Subcutaneous abdominal adipose tissue (tissue), 5 donors: ENCODE data around the gene STK17A.

Experiments
- H3K27ac ChIP-seq: one replicate; pipeline ENCODE4 v1.7.0; 2013; ENCODE audit warnings: low read depth, mild to moderate bottlenecking, inconsistent platforms, low read length, moderate library complexity
- H3K27me3 ChIP-seq, 5 donors: one replicate each; pipeline ENCODE4 v1.7.0; 2013; ENCODE audit warnings: low read length in 5 of 5, inconsistent platforms in 1 of 5; ENCODE audit not compliant: control insufficient read depth in 5 of 5, insufficient read depth in 4 of 5
- H3K36me3 ChIP-seq, 5 donors: one replicate each; pipeline ENCODE4 v1.7.0; 2013; ENCODE audit warnings: low read length in 5 of 5; ENCODE audit not compliant: control insufficient read depth in 5 of 5, insufficient read depth in 5 of 5
- H3K4me1 ChIP-seq, 5 donors: one replicate each; pipeline ENCODE4 v1.7.0; 2013; ENCODE audit warnings: low read length in 5 of 5, mild to moderate bottlenecking in 3 of 5, moderate library complexity in 1 of 5; ENCODE audit not compliant: control insufficient read depth in 5 of 5, insufficient read depth in 5 of 5
- H3K4me3 ChIP-seq, 5 donors: one replicate each; pipeline ENCODE4 v1.7.0; 2013; ENCODE audit warnings: low read length in 5 of 5, low read depth in 1 of 5
- H3K9ac ChIP-seq, 5 donors: one replicate each; pipeline ENCODE4 v1.7.0; 2013; ENCODE audit warnings: low read length in 5 of 5, mild to moderate bottlenecking in 4 of 5, moderate library complexity in 3 of 5
- H3K9me3 ChIP-seq, 5 donors: one replicate each; pipeline ENCODE4 v1.7.0; 2013; ENCODE audit warnings: low read length in 5 of 5; ENCODE audit not compliant: control insufficient read depth in 5 of 5
- donor health status: healthy.
- donor health status: healthy.
- donor health status: healthy.
- donor health status: healthy.
- donor health status: healthy.

STK17A gene

GRCh38 chr7:43640679-43641078 lies 57.8 kb downstream of the STK17A start:
- Histone ChIP-seq H3K4me1 (peaks cover 0 to 28% (median 3%) of the 10 kb centered on the region in 5 donors), H3K36me3 (peaks cover 14 to 39% (median 30%) of the 10 kb centered on the region in 5 donors), H3K9ac (no peak overlapping the region), H3K9me3 (no peaks in the 10 kb centered on the region), H3K27me3 (no peaks in the 10 kb centered on the region), H3K27ac (peak overlapping the region; percentile 39), H3K4me3 (no peak overlapping the region)

- H3K27me3 ChIP-seq, result no peaks in the 10 kb centered on the region
- no peak overlapping the region for H3K27ac ChIP-seq
These were observed 60.2 kb downstream of the STK17A start for GRCh38 chr7:43642897-43643630.

GRCh38 chr7:43643846-43644245 lies 60.9 kb downstream of the STK17A start:
- Histone ChIP-seq H3K36me3 (peaks cover 2 to 30% (median 19%) of the 10 kb centered on the region in 5 donors), H3K4me3 (no peak overlapping the region), H3K27me3 (no peaks in the 10 kb centered on the region), H3K4me1 (peaks cover 20 to 60% (median 30%) of the 10 kb centered on the region in 5 donors), H3K9me3 (no peaks in the 10 kb centered on the region), H3K9ac (no peak overlapping the region), H3K27ac (no peak overlapping the region)

More at GRCh38 chr7:43642897-43643630, 60.2 kb downstream of the STK17A start:
- peaks cover 2 to 30% (median 19%) of the 10 kb centered on the region in 5 donors for H3K36me3 ChIP-seq
- H3K4me1 ChIP-seq, result peaks cover 12 to 52% (median 23%) of the 10 kb centered on the region in 5 donors
- no peak overlapping the region for H3K4me3 ChIP-seq
- no peaks in the 10 kb centered on the region for H3K9me3 ChIP-seq
- H3K9ac ChIP-seq, result no peak overlapping the region

GRCh38 chr7:43645699-43646226 lies 62.9 kb downstream of the STK17A start:
- Histone ChIP-seq H3K9ac (peak overlapping the region in 1 of 5 donors; percentile 50), H3K9me3 (no peaks in the 10 kb centered on the region), H3K27me3 (no peaks in the 10 kb centered on the region), H3K4me3 (no peak overlapping the region), H3K27ac (peak overlapping the region; percentile 91), H3K36me3 (peaks cover 0 to 21% (median 13%) of the 10 kb centered on the region in 5 donors), H3K4me1 (peaks cover 20 to 63% (median 30%) of the 10 kb centered on the region in 5 donors)

- peak overlapping the region in 2 of 5 donors; percentile 31 to 54 for H3K9ac ChIP-seq
- H3K27ac ChIP-seq, result peak overlapping the region; percentile 91
- H3K9me3 ChIP-seq, result no peaks in the 10 kb centered on the region
- H3K4me1 ChIP-seq, result peaks cover 20 to 71% (median 32%) of the 10 kb centered on the region in 5 donors
- H3K36me3 ChIP-seq, result peaks cover 0 to 21% (median 13%) of the 10 kb centered on the region in 5 donors
- H3K4me3 ChIP-seq, result peak overlapping the region in 2 of 5 donors; percentile 9 to 21
- no peaks in the 10 kb centered on the region for H3K27me3 ChIP-seq
These were observed 63.9 kb downstream of the STK17A start for GRCh38 chr7:43646603-43647338.

- Histone ChIP-seq H3K4me3 (peak overlapping the region in 3 of 5 donors; percentile 14 to 40 (median 21)), H3K27ac (peak overlapping the region; percentile 91), H3K9ac (peak overlapping the region in 3 of 5 donors; percentile 2 to 54 (median 31)), H3K9me3 (no peaks in the 10 kb centered on the region), H3K4me1 (peaks cover 20 to 72% (median 32%) of the 10 kb centered on the region in 5 donors), H3K27me3 (no peaks in the 10 kb centered on the region), H3K36me3 (peaks cover 0 to 20% (median 13%) of the 10 kb centered on the region in 5 donors)
These were observed 64.4 kb downstream of the STK17A start for GRCh38 chr7:43647339-43647672.

- Histone ChIP-seq H3K9me3 (no peaks in the 10 kb centered on the region), H3K27me3 (no peaks in the 10 kb centered on the region), H3K4me3 (peak overlapping the region in 4 of 5 donors; percentile 14 to 40 (median 26)), H3K36me3 (peaks cover 0 to 18% (median 12%) of the 10 kb centered on the region in 5 donors), H3K4me1 (peaks cover 20 to 72% (median 32%) of the 10 kb centered on the region in 5 donors), H3K27ac (peak overlapping the region; percentile 91), H3K9ac (peak overlapping the region in 4 of 5 donors; percentile 2 to 63 (median 40))
These were observed 65.0 kb downstream of the STK17A start for GRCh38 chr7:43647673-43648472.

GRCh38 chr7:43648473-43649406 lies 65.8 kb downstream of the STK17A start:
- Histone ChIP-seq H3K27ac (peak overlapping the region; percentile 91), H3K9me3 (no peaks in the 10 kb centered on the region), H3K9ac (peak overlapping the region in 1 of 5 donors; percentile 63), H3K36me3 (peaks cover 0 to 10% (median 5%) of the 10 kb centered on the region in 5 donors), H3K4me3 (no peak overlapping the region), H3K4me1 (peaks cover 20 to 68% (median 32%) of the 10 kb centered on the region in 5 donors), H3K27me3 (no peaks in the 10 kb centered on the region)
